Measurements from ENCODE around the gene STAM2.
"Not testable (repeated sequence)": the region's sequence is repeated elsewhere in the genome, so short reads cannot be mapped to it uniquely, and the experiment has no call there.

STAM2 gene

GRCh38 chr2:152175368-152176112 lies at the start of gene STAM2:
STAM2 (minus strand) TSS chr2:152175763; CDS start chr2:152175642, 121 bp downstream.
- DNase-seq = peak; percentile 91

- no peak for DNase-seq
Observed at GRCh38 chr2:152223977-152224376, 48.4 kb upstream of the STAM2 start.

GRCh38 chr2:152222975-152223637 lies 47.5 kb upstream of the STAM2 start:
- peak; percentile 61 for DNase-seq

- no peak for DNase-seq
Observed at GRCh38 chr2:152221839-152222238, 46.3 kb upstream of the STAM2 start.

- no peak for DNase-seq
Observed at GRCh38 chr2:152219077-152219828, 43.7 kb upstream of the STAM2 start.

- no peak for DNase-seq
Observed at GRCh38 chr2:152201466-152201830, 25.9 kb upstream of the STAM2 start.

GRCh38 chr2:152200565-152201465 lies 25.3 kb upstream of the STAM2 start:
- DNase-seq = peak; percentile 94

- no peak for DNase-seq
Observed at GRCh38 chr2:152200101-152200500, 24.5 kb upstream of the STAM2 start.

GRCh38 chr2:152198499-152198898 lies 22.9 kb upstream of the STAM2 start:
- DNase-seq = no peak

- not testable (repeated sequence) for DNase-seq
Observed at GRCh38 chr2:152197508-152198284, 22.1 kb upstream of the STAM2 start.

GRCh38 chr2:152189622-152190495 lies 14.3 kb upstream of the STAM2 start:
- DNase-seq = peak; percentile 81

- not testable (repeated sequence) for DNase-seq
Observed at GRCh38 chr2:152186808-152187207, 11.2 kb upstream of the STAM2 start.

GRCh38 chr2:152186262-152186661 lies 10.7 kb upstream of the STAM2 start:
- no peak for DNase-seq

- DNase-seq = no peak
Observed at GRCh38 chr2:152183401-152184073, 8.0 kb upstream of the STAM2 start.

- not testable (repeated sequence) for DNase-seq
Observed at GRCh38 chr2:152177667-152178066, 2.1 kb upstream of the STAM2 start.

- DNase-seq = no peak
Observed at GRCh38 chr2:152176113-152176714, 651 bp upstream of the STAM2 start.

- DNase-seq = no peak
Observed at GRCh38 chr2:152175012-152175367, 573 bp downstream of the STAM2 start.

- no peak for DNase-seq
Observed at GRCh38 chr2:152174574-152174973, 989 bp downstream of the STAM2 start.

- no peak for DNase-seq
Observed at GRCh38 chr2:152173831-152174230, 1.7 kb downstream of the STAM2 start.

Measured in hematopoietic multipotent progenitor cell treated with erythropoietin and hydrocortisone succinate and interleukin-3 and kit ligand, for 8 days (in vitro differentiated cells).